Heart right ventricle (tissue), 16 donors: ENCODE data around the gene GPR78. TPM values are rescaled to one million over a fixed set of nuclear protein-coding genes. Genes with fewer than 3 reads are reported as not detected.

Experiments
- ATAC-seq, 8 donors: fragments of 200-7000 bp; cut with Tn5 transposase; one replicate each; pipeline ENCODE4 v1.9.1; 2020; ENCODE audit warnings: mild to moderate bottlenecking in 8 of 8, moderate library complexity in 8 of 8, moderate number of reproducible peaks in 1 of 8
- DNase-seq, 2 donors: peaks; one replicate each; pipeline ENCODE4 v3.0.0-alpha.2; 2020
- H3K27ac ChIP-seq, 10 donors: fragments of 200-600 bp; sonication (generic) in 2 of 10; one replicate each; pipeline versions ENCODE4 v1.5.0 to v1.8.0; 2020 to 2022; ENCODE audit warnings: mild to moderate bottlenecking in 3 of 10
- H3K27me3 ChIP-seq, 7 donors: fragments of 200-600 bp; one replicate each; pipeline ENCODE4 v1.8.0; 2021 to 2022; ENCODE audit warnings: mild to moderate bottlenecking in 2 of 7
- H3K36me3 ChIP-seq, 9 donors: fragments of 200-600 bp; sonication (generic) in 1 of 9; one replicate each; pipeline versions ENCODE4 v1.5.0 to v1.8.0; 2020 to 2022; ENCODE audit warnings: mild to moderate bottlenecking in 2 of 9
- H3K4me1 ChIP-seq, 9 donors: fragments of 200-600 bp; sonication (generic) in 1 of 9; one replicate each; pipeline versions ENCODE4 v1.5.0 to v1.8.0; 2020 to 2022; ENCODE audit warnings: mild to moderate bottlenecking in 4 of 9
- H3K4me3 ChIP-seq, 10 donors: fragments of 200-600 bp; sonication (generic) in 2 of 10; one replicate each; pipeline versions ENCODE4 v1.5.0 to v1.8.0; 2020 to 2022; ENCODE audit warnings: mild to moderate bottlenecking in 7 of 10, moderate library complexity in 2 of 10
- H3K9me3 ChIP-seq, 11 donors: fragments of 200-600 bp in 10 of 11; sonication (generic) in 2 of 11; one replicate each; pipeline versions ENCODE4 v1.5.0 to v1.8.0; 2013 to 2022; ENCODE audit warnings: mild to moderate bottlenecking in 2 of 11, control low read depth in 1 of 11, moderate library complexity in 1 of 11
- WGBS, 2 donors: extraction: QIAGEN DNeasy Blood & Tissue Kit; methylation state at CpG; one replicate each; pipeline ENCODE4 v1.1.7; 2013; ENCODE audit warnings: inconsistent platforms in 1 of 2; 5-methylcytosine and 5-hydroxymethylcytosine counted together
- intact Hi-C, 10 donors: fragments of 100-400 bp; cut with DNase I; formaldehyde crosslinking; loops; one replicate each; pipeline versions ENCODE4 v1.11.1 to v1.14.2; 2022
- polyA plus RNA-seq, 2 donors: library from polyadenylated mRNA; stranded (reverse); fragments of 200-250 nt; gene quantifications; one replicate each; pipeline ENCODE4 v1.2.3, GENCODE V29; 2013
- total RNA-seq, 10 donors: library from RNA; stranded (reverse); fragmentation: NEBNext Ultra II Directional in 3 of 10; extraction: Animal tissue kit (Norgen Biotek cat#: 25700) in 3 of 10; gene quantifications; one replicate each; pipeline versions ENCODE4 v1.2.1 to v1.2.4, GENCODE V29; 2021 to 2023
- TF ChIP-seq, protein P1 (sequence below), 9 donors: fragments of 200-600 bp; sonication (generic) in 2 of 9; IDR thresholded peaks; one replicate each; pipeline versions ENCODE4 v1.5.0 to v1.8.0; 2021 to 2022; ENCODE audit warnings: antibody characterized with exemption in 9 of 9, mild to moderate bottlenecking in 5 of 9, moderate library complexity in 1 of 9
- donor health status: Arrhythmogenic right ventricular cardiomyopathy.
- donor health status: ischemic (EF 13 %, LVEDD 7.1; RV severe dilation, severe dysfunction).
- donor health status: healthy with polysubstance abuse.
- donor health status: DM: no; HTN: yes; CAD: no.
- donor health status: DM: no; HTN: no; CAD: no.
- donor health status: ischemic (EF 25% LVEDD 6.9; RV normal size, moderate dysfunction).
- donor health status: ischemic (EF 25% LVEDD 5.7; RV mildly dilated, moderate dysfunction).
- donor health status: healthy.
- donor health status: DM: yes; HTN: yes; CAD: no.
- donor health status: Ischemic cardiomyopathy.
- donor health status: ischemic (EF 35%, LVEDD 5.7; RV mildly dilated, moderate dysfunction).
- donor health status: nonischemic (EF 11% LVEDD 7.7; RV severe dilation, severe dysfunction).
- donor health status: DM: yes; HTN: yes; CAD: no.
- donor health status: PGD.
- donor health status: ischemic (EF 29% LVEDD 5.4; RV normal size, mild dysfunction).
- donor health status: nonischemic (EF 23%, LVEDD 6.1; RV moderate dilation, normal function).

Gene GPR78
- total and polyA plus RNA-seq, 12 donors: 0.01 to 0.12 TPM; not detected in 10

GRCh38 chr4:8600686-8601085 lies 20.5 kb downstream of the GPR78 start:
- Histone ChIP-seq H3K27ac (no peak overlapping the region), H3K9me3 (no peaks in the 10 kb centered on the region), H3K27me3 (peaks cover 0 to 60% (median 25%) of the 10 kb centered on the region in 7 donors), H3K4me3 (no peak overlapping the region), H3K36me3 (no peaks in the 10 kb centered on the region), H3K4me1 (no peaks in the 10 kb centered on the region)
- DNase-seq (no peak), ATAC-seq (no peak)
- intact Hi-C loops: loop anchor here in 7 of 10 donors (10.0 kb wide), 1 partner anchor 314 kb away; no protein-coding TSS in a partner anchor
- 80 to 81% methylated on average over 12 of the region's 12 CpGs for WGBS, 2 donors
- TF ChIP-seq, protein P1, sequence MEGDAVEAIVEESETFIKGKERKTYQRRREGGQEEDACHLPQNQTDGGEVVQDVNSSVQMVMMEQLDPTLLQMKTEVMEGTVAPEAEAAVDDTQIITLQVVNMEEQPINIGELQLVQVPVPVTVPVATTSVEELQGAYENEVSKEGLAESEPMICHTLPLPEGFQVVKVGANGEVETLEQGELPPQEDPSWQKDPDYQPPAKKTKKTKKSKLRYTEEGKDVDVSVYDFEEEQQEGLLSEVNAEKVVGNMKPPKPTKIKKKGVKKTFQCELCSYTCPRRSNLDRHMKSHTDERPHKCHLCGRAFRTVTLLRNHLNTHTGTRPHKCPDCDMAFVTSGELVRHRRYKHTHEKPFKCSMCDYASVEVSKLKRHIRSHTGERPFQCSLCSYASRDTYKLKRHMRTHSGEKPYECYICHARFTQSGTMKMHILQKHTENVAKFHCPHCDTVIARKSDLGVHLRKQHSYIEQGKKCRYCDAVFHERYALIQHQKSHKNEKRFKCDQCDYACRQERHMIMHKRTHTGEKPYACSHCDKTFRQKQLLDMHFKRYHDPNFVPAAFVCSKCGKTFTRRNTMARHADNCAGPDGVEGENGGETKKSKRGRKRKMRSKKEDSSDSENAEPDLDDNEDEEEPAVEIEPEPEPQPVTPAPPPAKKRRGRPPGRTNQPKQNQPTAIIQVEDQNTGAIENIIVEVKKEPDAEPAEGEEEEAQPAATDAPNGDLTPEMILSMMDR (IDR thresholded peaks at IDR 0.05): no peak

- TF ChIP-seq, protein P1 (IDR thresholded peaks at IDR 0.05): no peak
- Histone ChIP-seq H3K27ac (no peak overlapping the region), H3K27me3 (peaks cover 0 to 62% (median 25%) of the 10 kb centered on the region in 7 donors), H3K4me1 (no peaks in the 10 kb centered on the region), H3K36me3 (no peaks in the 10 kb centered on the region), H3K9me3 (no peaks in the 10 kb centered on the region), H3K4me3 (no peak overlapping the region)
- ATAC-seq (no peak), DNase-seq (no peak)
- 85 to 90% methylated on average over 23 of the region's 23 CpGs for WGBS, 2 donors
- intact Hi-C loops: loop anchor here in 7 of 10 donors (10.0 kb wide), 1 partner anchor 314 kb away; no protein-coding TSS in a partner anchor
Measured at GRCh38 chr4:8601086-8601485, 20.9 kb downstream of the GPR78 start.

DNA sequence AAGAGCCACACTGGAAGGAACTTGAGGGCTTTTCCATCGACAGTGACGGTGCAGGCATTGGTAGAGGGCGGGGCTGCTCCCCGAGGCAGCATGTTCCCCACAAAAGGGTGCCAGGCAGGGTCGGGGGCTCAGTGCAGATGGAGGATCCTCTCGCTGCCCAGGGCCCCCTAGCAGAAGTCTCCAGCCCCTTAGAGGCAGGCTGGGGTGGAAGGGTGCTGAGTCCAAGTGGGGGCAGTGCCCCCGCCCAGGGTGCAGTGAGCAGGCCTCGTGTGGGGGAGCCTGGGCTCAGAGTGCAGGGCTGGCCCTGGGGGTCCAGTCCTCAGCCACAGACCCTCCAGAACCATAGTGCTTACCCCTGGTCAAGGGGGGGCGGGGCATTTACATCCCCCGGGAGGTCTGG lies 21.4 kb downstream of the GPR78 start:
- H3K36me3 ChIP-seq: no peaks in the 10 kb centered on the region
- ATAC-seq (no peak), DNase-seq (no peak)
- intact Hi-C loops: loop anchor here in 7 of 10 donors (10.0 kb wide), 1 partner anchor 313 kb away; no protein-coding TSS in a partner anchor
- WGBS, 2 donors: 80 to 81% methylated on average over 10 of the region's 10 CpGs
- peaks cover 0 to 67% (median 25%) of the 10 kb centered on the region in 7 donors for H3K27me3 ChIP-seq
- H3K9me3 ChIP-seq: no peaks in the 10 kb centered on the region
- no peak overlapping the region for H3K4me3 ChIP-seq
- H3K4me1 ChIP-seq: no peaks in the 10 kb centered on the region
- TF ChIP-seq, protein P1 (IDR thresholded peaks at IDR 0.05): no peak
- no peak overlapping the region for H3K27ac ChIP-seq

DNA sequence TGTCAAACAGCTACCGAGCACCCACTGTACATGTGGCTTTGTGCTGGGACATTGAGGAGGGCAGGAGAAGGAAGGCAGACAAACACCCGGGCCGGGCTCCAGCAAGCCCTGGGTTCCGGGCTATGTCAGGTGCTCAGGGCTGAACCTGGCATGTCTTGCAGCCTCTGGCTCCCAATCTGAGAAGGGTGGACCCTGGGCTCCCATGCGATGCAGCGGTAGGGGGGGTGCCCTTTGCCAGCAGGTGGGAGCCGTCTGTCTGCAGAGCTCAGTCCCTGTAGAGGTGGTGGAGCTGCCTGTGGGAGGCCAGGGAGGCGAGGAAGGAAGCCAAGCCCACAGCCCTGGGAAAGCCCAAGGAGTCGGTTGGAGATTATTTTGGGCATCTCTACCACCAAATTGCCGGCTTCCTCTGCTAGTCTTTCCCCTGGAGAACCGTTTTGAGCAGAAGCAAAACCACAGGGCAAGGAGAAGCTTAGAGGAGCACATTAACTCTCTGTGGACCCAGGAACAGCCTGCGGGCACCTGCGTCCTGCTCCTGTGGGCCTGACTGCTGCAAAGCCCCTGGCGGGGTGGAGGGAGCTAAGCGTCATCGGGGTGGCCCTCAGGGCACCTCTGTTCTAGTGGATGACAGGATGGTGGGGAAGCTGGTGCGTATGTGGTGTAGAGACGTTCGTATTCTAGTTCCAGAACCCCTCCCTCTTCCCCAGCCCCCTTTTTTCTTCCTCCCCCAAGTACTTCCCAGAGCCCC lies 22.7 kb downstream of the GPR78 start:
- TF ChIP-seq, protein P1 (IDR thresholded peaks at IDR 0.05): no peak
- Histone ChIP-seq H3K4me3 (no peak overlapping the region), H3K36me3 (no peaks in the 10 kb centered on the region), H3K27ac (no peak overlapping the region), H3K27me3 (peaks cover 0 to 79% (median 37%) of the 10 kb centered on the region in 7 donors), H3K4me1 (peaks cover 0 to 6% (median 5%) of the 10 kb centered on the region in 9 donors), H3K9me3 (no peaks in the 10 kb centered on the region)
- WGBS, 2 donors: 64 to 69% methylated on average over 19 of the region's 19 CpGs
- intact Hi-C loops: loop anchor here in 7 of 10 donors (10.0 kb wide), 1 partner anchor 312 kb away; no protein-coding TSS in a partner anchor
- ATAC-seq (no peak), DNase-seq (no peak)
